OCI-LY1 (cell line): ENCODE results near the gene NT5DC1.

Experiments used
- CTCF ChIP-seq: fragments of 200-600 bp; sonication (generic), shearing (Covaris generic); IDR thresholded peaks from 2 replicates; pipeline ENCODE4 v1.5.1; 2017; ENCODE audit warnings: mild to moderate bottlenecking, antibody characterized with exemption, low read length, moderate library complexity, mixed read lengths
- EZH2 ChIP-seq: fragments of 200-600 bp; sonication (generic), shearing (Covaris generic); IDR thresholded peaks from 2 replicates; pipeline ENCODE4 v1.8.0; 2017; ENCODE audit warnings: borderline replicate concordance, mixed run types, mild to moderate bottlenecking, antibody characterized with exemption, low read length, moderate library complexity, mixed read lengths

GRCh38 chr6:116246089-116246488 lies 145.4 kb downstream of the NT5DC1 start:
- no peak for TF ChIP-seq CTCF
- no peak for TF ChIP-seq EZH2
